HepG2 (cell line): ENCODE measurements around the gene PML. TPM values are rescaled to one million over a fixed set of nuclear protein-coding genes. Genes with fewer than 3 reads are reported as not detected.

Experiments used
- ATAC-seq: fragments of 200-7000 bp; cut with Tn5 transposase; 3 replicates; pipeline ENCODE4 v1.9.1; 2020; ENCODE audit warnings: mild to moderate bottlenecking, moderate library complexity
- BruUV-seq: library from RNA; stranded (reverse); fragments of 400-500 nt; replicated peaks from 2 replicates; lab custom pipeline; 2021; lab: Mats Ljungman, UMichigan
- CTCF ChIA-PET: fragments of 300-600 bp; formaldehyde crosslinking; extraction: SDS; loops from one replicate; lab custom pipeline; 2021; ENCODE audit warnings: low total read pairs, inconsistent platforms, low intra/inter-chr PET ratio; lab: Yijun Ruan, JAX
- POLR2A ChIA-PET: fragments of 350-600 bp; sonication (Branson Sonifier 250); formaldehyde crosslinking; loops from one replicate; lab custom pipeline; 2020; ENCODE audit warnings: antibody characterized with exemption, inconsistent platforms; lab: Yijun Ruan, JAX
- DNase-seq: peaks from one replicate; pipeline ENCODE4 v3.0.0-alpha.2; 2015; ENCODE audit warnings: low spot score
- FAIRE-seq: peaks from 3 replicates; lab custom pipeline; 2011; peaks lifted over from hg19 to GRCh38; lab: Jason Lieb, UNC
- H2AFZ ChIP-seq: one replicate; pipeline ENCODE4 v1.6.1; 2011; ENCODE audit warnings: low read length, inconsistent platforms
- H3K27ac ChIP-seq: fragments of 300-600 bp; 3 replicates; pipeline ENCODE4 v1.8.0; 2011; ENCODE audit warnings: mixed run types, mild to moderate bottlenecking, mixed read lengths, low read length, inconsistent platforms; ENCODE audit not compliant: insufficient read depth; ENCODE audit errors: extremely low read length
- H3K27me3 ChIP-seq, 2 experiments: fragments of 200-600 bp in 1 of 2; 2 replicates in 1 of 2; 3 replicates in 1 of 2; pipeline versions ENCODE4 v1.6.0 to v1.8.0; 2011; ENCODE audit warnings: low read length in 2 of 2, mild to moderate bottlenecking in 2 of 2, moderate library complexity in 2 of 2, inconsistent platforms in 1 of 2; ENCODE audit not compliant: insufficient read depth in 2 of 2, control insufficient read depth in 1 of 2
- H3K36me3 ChIP-seq, 2 experiments: fragments of 200-600 bp in 1 of 2; replicated peaks in 1 of 2; 2 replicates in 1 of 2; 3 replicates in 1 of 2; pipeline versions ENCODE4 v1.5.1 to v1.8.0; 2011; ENCODE audit warnings: low read length in 2 of 2, inconsistent platforms in 1 of 2; ENCODE audit not compliant: insufficient read depth in 2 of 2, control insufficient read depth in 1 of 2
- H3K4me1 ChIP-seq: 2 replicates; pipeline ENCODE4 v1.5.1; 2012; ENCODE audit warnings: low read length, inconsistent platforms; ENCODE audit not compliant: insufficient read depth
- H3K4me2 ChIP-seq: 2 replicates; pipeline ENCODE4 v1.6.0; 2011; ENCODE audit warnings: low read depth, low read length, inconsistent platforms
- H3K4me3 ChIP-seq, 3 experiments: fragments of 200-600 bp in 1 of 3; sonication (generic), shearing (Covaris generic) in 1 of 3; replicated peaks in 1 of 3; 2 replicates each; pipeline ENCODE4 v1.5.1; 2011 to 2016; ENCODE audit warnings: low read length in 3 of 3, inconsistent platforms in 2 of 3, low read depth in 2 of 3, mild to moderate bottlenecking in 2 of 3, control low read depth in 1 of 3, mixed read lengths in 1 of 3; ENCODE audit not compliant: insufficient read depth in 1 of 3
- H3K79me2 ChIP-seq: one replicate; pipeline ENCODE4 v1.6.1; 2011; ENCODE audit warnings: low read length, inconsistent platforms; ENCODE audit not compliant: insufficient read depth
- H3K9ac ChIP-seq: 2 replicates; pipeline ENCODE4 v1.6.0; 2011; ENCODE audit warnings: mild to moderate bottlenecking, low read depth, low read length, inconsistent platforms; ENCODE audit not compliant: insufficient read depth
- H3K9me3 ChIP-seq: 2 replicates; pipeline ENCODE4 v1.5.1; 2012; ENCODE audit warnings: mild to moderate bottlenecking, low read length
- H4K20me1 ChIP-seq: 2 replicates; pipeline ENCODE4 v1.6.0; 2011; ENCODE audit warnings: inconsistent platforms, mild to moderate bottlenecking, low read length, moderate library complexity; ENCODE audit not compliant: insufficient read depth
- NR2F6 ChIP-seq, 2 experiments: IDR thresholded peaks; 2 replicates each; pipeline ENCODE4 v1.6.1; 2016; ENCODE audit warnings: antibody characterized with exemption in 1 of 2, mild to moderate bottlenecking in 1 of 2
- SMARCC2 ChIP-seq: fragments of 450-650 bp; IDR thresholded peaks from 2 replicates; pipeline ENCODE4 v1.6.1; 2017; ENCODE audit warnings: antibody characterized with exemption, mild to moderate bottlenecking
- SP2 ChIP-seq: sonication (generic); formaldehyde crosslinking; IDR thresholded peaks from 2 replicates; pipeline ENCODE4 v1.5.1; 2020; ENCODE audit warnings: mild to moderate bottlenecking, missing genetic modification reagents
- ZNF44 ChIP-seq: sonication (generic); formaldehyde crosslinking; IDR thresholded peaks from 2 replicates; pipeline ENCODE4 v1.5.1; 2020; ENCODE audit warnings: mild to moderate bottlenecking, missing genetic modification reagents
- ZNF550 ChIP-seq: sonication (generic); formaldehyde crosslinking; IDR thresholded peaks from 2 replicates; pipeline ENCODE4 v1.4.0; 2020; ENCODE audit warnings: mild to moderate bottlenecking, missing genetic modification reagents, borderline replicate concordance
- ZNF567 ChIP-seq: sonication (generic); formaldehyde crosslinking; IDR thresholded peaks from 2 replicates; pipeline ENCODE4 v1.8.1; 2023; ENCODE audit warnings: mild to moderate bottlenecking, missing genetic modification reagents, borderline replicate concordance
- ZNF577 ChIP-seq: sonication (generic); formaldehyde crosslinking; IDR thresholded peaks from 2 replicates; pipeline ENCODE4 v1.4.0; 2020; ENCODE audit warnings: mild to moderate bottlenecking, low read depth, missing genetic modification reagents, borderline replicate concordance
- ZNF589 ChIP-seq: sonication (generic); formaldehyde crosslinking; conservative IDR thresholded peaks from 2 replicates; pipeline ENCODE4 v1.8.0; 2022; ENCODE audit warnings: mild to moderate bottlenecking, moderate library complexity, missing genetic modification reagents
- ZNF788 ChIP-seq: sonication (generic); formaldehyde crosslinking; IDR thresholded peaks from 2 replicates; pipeline ENCODE4 v1.5.0; 2020; ENCODE audit warnings: mild to moderate bottlenecking, missing genetic modification reagents, borderline replicate concordance
- WGBS: methylation state at CpG from one replicate; pipeline ENCODE4 v1.1.6; 2017; ENCODE audit warnings: low lambda C conversion rate; 5-methylcytosine and 5-hydroxymethylcytosine counted together
- in situ Hi-C: cut with HindIII; loops from 2 replicates; pipeline ENCODE4 v1.10.0; 2017; ENCODE audit warnings: low pct_unique_long_range_greater_than_20kb; ENCODE audit not compliant: extremely low pct_ligation_motif_present
- intact Hi-C: fragments of 100-400 bp; cut with micrococcal nuclease; formaldehyde crosslinking; loops from one replicate; pipeline ENCODE4 v1.10.0; 2022; ENCODE audit not compliant: unreplicated experiment
- polyA plus RNA-seq, 8 experiments: library from polyadenylated mRNA; depleted of rRNA in 3 of 8; stranded (reverse) in 7 of 8; unstranded in 1 of 8; fragments of >200 nt; fragmentation: Illumina TruSeq in 4 of 8; extraction: Trizol in 4 of 8; gene quantifications; 2 replicates each; pipeline versions ENCODE4 v1.2.1 to v1.2.3, GENCODE V29; 2011 to 2016; ENCODE audit warnings: low read depth in 4 of 8, missing spikeins in 1 of 8, mixed read lengths in 1 of 8; ENCODE audit not compliant: insufficient read depth in 1 of 8
- total RNA-seq, 5 experiments: library from RNA; depleted of rRNA; stranded (reverse); fragments of >200 nt; fragmentation: Illumina TruSeq; extraction: Trizol; gene quantifications; 2 replicates each; pipeline ENCODE4 v1.2.3, GENCODE V29; 2016; ENCODE audit warnings: low read depth in 1 of 5
- TF ChIP-seq, protein P1 (sequence below): IDR thresholded peaks from 2 replicates; pipeline ENCODE4 v1.6.1; 2016; ENCODE audit warnings: control low read depth
- TF ChIP-seq, protein P2 (sequence below): sonication (generic); formaldehyde crosslinking; IDR thresholded peaks from 2 replicates; pipeline ENCODE4 v1.8.0; 2022; ENCODE audit warnings: missing genetic modification reagents, mild to moderate bottlenecking, borderline replicate concordance
- TF ChIP-seq, protein P3 (sequence below): sonication (generic); formaldehyde crosslinking; IDR thresholded peaks from 2 replicates; pipeline ENCODE4 v1.5.0; 2020; ENCODE audit warnings: mild to moderate bottlenecking, missing genetic modification reagents, borderline replicate concordance
- TF ChIP-seq, protein P4 (sequence below): sonication (generic); formaldehyde crosslinking; IDR thresholded peaks from 2 replicates; pipeline ENCODE4 v1.5.0; 2020; ENCODE audit warnings: missing genetic modification reagents
- TF ChIP-seq, protein P5 (sequence below): sonication (generic); formaldehyde crosslinking; conservative IDR thresholded peaks from 2 replicates; pipeline ENCODE4 v1.8.1; 2023; ENCODE audit warnings: missing genetic modification reagents

PML gene
- total and polyA plus RNA-seq, 2 of the 13 experiments (the other 11 are each of a cell fraction or from before 2014, with no cell fraction given) = 2.9 to 3.9 TPM

DNA sequence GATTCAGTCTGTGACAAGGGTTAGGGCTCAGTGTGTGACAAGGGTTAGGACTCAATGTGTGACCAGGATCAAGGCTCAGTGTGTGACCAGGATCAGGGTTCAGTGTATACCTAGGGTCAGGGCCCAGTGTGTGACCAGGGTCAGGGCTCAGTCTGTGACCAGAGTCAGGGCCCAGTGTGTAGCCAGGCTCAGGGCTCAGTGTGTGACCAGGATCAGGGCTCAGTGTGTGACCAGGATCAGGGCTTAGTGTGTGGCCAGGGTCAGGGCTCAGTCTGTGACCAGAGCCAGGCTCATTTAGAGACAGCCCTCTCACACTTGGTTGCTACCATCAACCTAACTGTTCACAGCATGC is 44.1 kb upstream of the PML start (continued):
- TF ChIP-seq ZNF567 (CRISPR knock-in tag) = no peak
- no peak for TF ChIP-seq ZNF550 (CRISPR knock-in tag)
- no peak for TF ChIP-seq SP2 (CRISPR knock-in tag)
- TF ChIP-seq SMARCC2 = no peak
- no peak for TF ChIP-seq ZNF44 (CRISPR knock-in tag)
- no peak for TF ChIP-seq ZNF589 (CRISPR knock-in tag)
- TF ChIP-seq, protein P1, sequence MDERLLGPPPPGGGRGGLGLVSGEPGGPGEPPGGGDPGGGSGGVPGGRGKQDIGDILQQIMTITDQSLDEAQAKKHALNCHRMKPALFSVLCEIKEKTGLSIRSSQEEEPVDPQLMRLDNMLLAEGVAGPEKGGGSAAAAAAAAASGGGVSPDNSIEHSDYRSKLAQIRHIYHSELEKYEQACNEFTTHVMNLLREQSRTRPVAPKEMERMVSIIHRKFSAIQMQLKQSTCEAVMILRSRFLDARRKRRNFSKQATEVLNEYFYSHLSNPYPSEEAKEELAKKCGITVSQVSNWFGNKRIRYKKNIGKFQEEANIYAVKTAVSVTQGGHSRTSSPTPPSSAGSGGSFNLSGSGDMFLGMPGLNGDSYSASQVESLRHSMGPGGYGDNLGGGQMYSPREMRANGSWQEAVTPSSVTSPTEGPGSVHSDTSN (CRISPR knock-in tag) = no peak
- no peak for TF ChIP-seq NR2F6 (IDR thresholded peaks at IDR 0.05)
- TF ChIP-seq NR2F6 (CRISPR knock-in tag; IDR thresholded peaks at IDR 0.05) = no peak

DNA sequence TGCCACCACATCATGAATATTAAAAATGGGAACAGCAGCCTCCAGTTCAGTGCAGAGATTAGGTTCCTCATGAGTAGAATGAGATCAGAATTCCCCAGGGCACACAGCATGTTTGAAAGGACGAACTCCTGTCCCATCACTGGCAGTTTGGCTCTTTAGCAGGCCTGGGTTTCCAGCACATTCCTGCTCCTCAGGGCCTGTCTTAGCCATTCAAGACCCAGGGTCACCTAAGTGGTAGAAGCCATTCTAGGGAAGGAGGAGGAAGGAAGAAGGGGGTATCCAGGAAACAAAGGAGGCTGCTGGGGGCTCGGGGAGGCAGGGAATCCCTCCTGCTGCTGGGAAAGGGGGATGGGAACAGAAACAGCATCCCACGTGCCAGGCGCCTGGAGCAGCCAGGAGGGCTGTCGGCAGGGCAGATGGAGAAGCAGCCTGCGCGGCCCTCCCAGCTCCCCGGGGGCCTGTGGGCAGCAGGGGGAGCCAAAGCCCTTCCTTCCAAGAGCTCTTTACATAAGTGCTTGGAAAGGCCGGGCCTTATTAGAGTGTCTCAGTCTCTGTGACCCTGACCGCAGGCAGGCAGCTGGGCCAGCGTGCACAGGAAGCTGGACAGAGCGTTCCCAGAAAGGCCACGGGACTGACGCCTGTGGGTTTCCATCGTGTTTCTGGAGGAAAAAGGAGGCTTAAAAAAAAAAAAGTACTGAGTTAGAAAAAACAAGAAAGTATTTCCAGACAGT is 43.5 kb upstream of the PML start:
- ATAC-seq (peak; percentile 94), DNase-seq (peak; percentile 83), FAIRE-seq (peak; percentile 79)
- Histone ChIP-seq H3K27ac (no peak overlapping the region), H2AFZ (no peak overlapping the region), H3K4me2 (peak overlapping the region; percentile 61), H3K9me3 (no peaks in the 10 kb centered on the region), H3K79me2 (no peaks in the 10 kb centered on the region), H3K27me3 (peaks cover 2 to 27% of the 10 kb centered on the region in 2 experiments; a peak in 4 of 5 replicates), H3K9ac (peak overlapping the region; percentile 39; the same call in 1 of the 2 replicates), H4K20me1 (no peaks in the 10 kb centered on the region), H3K4me1 (peaks cover 9% of the 10 kb centered on the region), H3K4me3 (peak overlapping the region in 1 of 3 experiments; percentile 20; a peak in 2 of 6 replicates), H3K36me3 (no peaks in the 10 kb centered on the region)
- in situ Hi-C loops (no loop called here), intact Hi-C loops (loop anchor here (1.0 kb wide), 1 partner anchor 13 kb away; no protein-coding TSS in a partner anchor)
- 1% methylated on average over 11 of the region's 15 CpGs for WGBS
- ChIA-PET POLR2A (interaction anchor here (0.6 kb wide), 1 partner anchor 22 kb away, joined by 3 read pairs; no protein-coding TSS in a partner anchor), CTCF (interaction anchor here (1.1 to 2.1 kb wide), 2 partner anchors 10 to 13 kb away, joined by 3 to 41 read pairs; no protein-coding TSS in a partner anchor)
- no TSS peak for BruUV-seq
- TF ChIP-seq, protein P2, sequence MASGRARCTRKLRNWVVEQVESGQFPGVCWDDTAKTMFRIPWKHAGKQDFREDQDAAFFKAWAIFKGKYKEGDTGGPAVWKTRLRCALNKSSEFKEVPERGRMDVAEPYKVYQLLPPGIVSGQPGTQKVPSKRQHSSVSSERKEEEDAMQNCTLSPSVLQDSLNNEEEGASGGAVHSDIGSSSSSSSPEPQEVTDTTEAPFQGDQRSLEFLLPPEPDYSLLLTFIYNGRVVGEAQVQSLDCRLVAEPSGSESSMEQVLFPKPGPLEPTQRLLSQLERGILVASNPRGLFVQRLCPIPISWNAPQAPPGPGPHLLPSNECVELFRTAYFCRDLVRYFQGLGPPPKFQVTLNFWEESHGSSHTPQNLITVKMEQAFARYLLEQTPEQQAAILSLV (CRISPR knock-in tag) = no peak
- TF ChIP-seq, protein P3, sequence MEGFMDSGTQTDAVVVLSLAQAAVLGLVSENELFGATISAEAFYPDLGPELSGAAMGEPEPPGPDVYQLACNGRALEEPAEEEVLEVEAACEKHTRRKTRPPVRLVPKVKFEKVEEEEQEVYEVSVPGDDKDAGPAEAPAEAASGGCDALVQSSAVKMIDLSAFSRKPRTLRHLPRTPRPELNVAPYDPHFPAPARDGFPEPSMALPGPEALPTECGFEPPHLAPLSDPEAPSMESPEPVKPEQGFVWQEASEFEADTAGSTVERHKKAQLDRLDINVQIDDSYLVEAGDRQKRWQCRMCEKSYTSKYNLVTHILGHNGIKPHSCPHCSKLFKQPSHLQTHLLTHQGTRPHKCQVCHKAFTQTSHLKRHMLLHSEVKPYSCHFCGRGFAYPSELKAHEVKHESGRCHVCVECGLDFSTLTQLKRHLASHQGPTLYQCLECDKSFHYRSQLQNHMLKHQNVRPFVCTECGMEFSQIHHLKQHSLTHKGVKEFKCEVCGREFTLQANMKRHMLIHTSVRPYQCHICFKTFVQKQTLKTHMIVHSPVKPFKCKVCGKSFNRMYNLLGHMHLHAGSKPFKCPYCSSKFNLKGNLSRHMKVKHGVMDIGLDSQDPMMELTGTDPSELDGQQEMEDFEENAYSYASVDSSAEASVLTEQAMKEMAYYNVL (CRISPR knock-in tag) = no peak
- TF ChIP-seq ZNF788 (CRISPR knock-in tag) = no peak; the same call in 1 of the 2 replicates
- TF ChIP-seq, protein P4, sequence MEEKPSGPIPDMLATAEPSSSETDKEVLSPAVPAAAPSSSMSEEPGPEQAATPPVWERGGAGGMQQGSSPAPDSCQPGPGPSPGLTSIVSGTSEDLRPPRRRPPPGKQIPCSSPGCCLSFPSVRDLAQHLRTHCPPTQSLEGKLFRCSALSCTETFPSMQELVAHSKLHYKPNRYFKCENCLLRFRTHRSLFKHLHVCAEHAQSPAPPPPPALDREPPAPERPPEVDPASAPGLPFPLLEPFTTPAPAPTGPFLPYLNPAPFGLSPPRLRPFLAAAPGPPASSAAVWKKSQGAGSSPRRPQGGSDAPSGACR (CRISPR knock-in tag) = no peak
- TF ChIP-seq ZNF577 (CRISPR knock-in tag) = no peak
- TF ChIP-seq, protein P5, sequence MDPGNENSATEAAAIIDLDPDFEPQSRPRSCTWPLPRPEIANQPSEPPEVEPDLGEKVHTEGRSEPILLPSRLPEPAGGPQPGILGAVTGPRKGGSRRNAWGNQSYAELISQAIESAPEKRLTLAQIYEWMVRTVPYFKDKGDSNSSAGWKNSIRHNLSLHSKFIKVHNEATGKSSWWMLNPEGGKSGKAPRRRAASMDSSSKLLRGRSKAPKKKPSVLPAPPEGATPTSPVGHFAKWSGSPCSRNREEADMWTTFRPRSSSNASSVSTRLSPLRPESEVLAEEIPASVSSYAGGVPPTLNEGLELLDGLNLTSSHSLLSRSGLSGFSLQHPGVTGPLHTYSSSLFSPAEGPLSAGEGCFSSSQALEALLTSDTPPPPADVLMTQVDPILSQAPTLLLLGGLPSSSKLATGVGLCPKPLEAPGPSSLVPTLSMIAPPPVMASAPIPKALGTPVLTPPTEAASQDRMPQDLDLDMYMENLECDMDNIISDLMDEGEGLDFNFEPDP (CRISPR knock-in tag) = no peak
